SK-N-SH (cell line): ENCODE measurements around the gene RNF133.

Source experiments
- EP300 ChIP-seq, 2 experiments: IDR thresholded peaks; 2 replicates each; pipeline versions ENCODE4 v1.4.0 to v1.6.1; 2012; ENCODE audit warnings: borderline replicate concordance in 1 of 2, low read depth in 1 of 2, low read length in 1 of 2
- EZH2phosphoT487 ChIP-seq: fragments of 200-600 bp; sonication (generic); IDR thresholded peaks from 2 replicates; pipeline ENCODE4 v1.6.1; 2017; ENCODE audit warnings: low read depth, mixed run types, mild to moderate bottlenecking, antibody characterized with exemption, moderate library complexity, borderline replicate concordance
- JUND ChIP-seq: IDR thresholded peaks from 2 replicates; pipeline ENCODE4 v1.4.0; 2012
- MEF2A ChIP-seq: IDR thresholded peaks from 2 replicates; pipeline ENCODE4 v1.4.0; 2012; ENCODE audit warnings: low read depth, borderline replicate concordance
- MXI1 ChIP-seq: IDR thresholded peaks from 2 replicates; pipeline ENCODE4 v1.6.1; 2012; ENCODE audit warnings: mild to moderate bottlenecking, low read depth, low read length, improper control_type of control experiment
- RAD21 ChIP-seq: IDR thresholded peaks from 2 replicates; pipeline ENCODE4 v1.6.1; 2012; ENCODE audit warnings: mild to moderate bottlenecking, low read length
- RFX5 ChIP-seq: IDR thresholded peaks from 2 replicates; pipeline ENCODE4 v1.6.1; 2012; ENCODE audit warnings: mild to moderate bottlenecking, improper control_type of control experiment, low read length
- SIN3A ChIP-seq: IDR thresholded peaks from 2 replicates; pipeline ENCODE4 v1.6.1; 2012; ENCODE audit warnings: low read depth, mild to moderate bottlenecking, low read length, moderate library complexity, borderline replicate concordance
- TF ChIP-seq, protein P1 (sequence below): fragments of 200-600 bp; sonication (generic); IDR thresholded peaks from 2 replicates; pipeline ENCODE4 v1.6.1; 2017; ENCODE audit warnings: antibody characterized with exemption, mild to moderate bottlenecking, moderate library complexity
- TF ChIP-seq, protein P2 (sequence below): IDR thresholded peaks from 2 replicates; pipeline ENCODE4 v1.4.0; 2012; ENCODE audit warnings: low read depth, borderline replicate concordance
- TF ChIP-seq, protein P3 (sequence below): IDR thresholded peaks from 2 replicates; pipeline ENCODE4 v1.4.0; 2012; ENCODE audit warnings: low read depth

DNA sequence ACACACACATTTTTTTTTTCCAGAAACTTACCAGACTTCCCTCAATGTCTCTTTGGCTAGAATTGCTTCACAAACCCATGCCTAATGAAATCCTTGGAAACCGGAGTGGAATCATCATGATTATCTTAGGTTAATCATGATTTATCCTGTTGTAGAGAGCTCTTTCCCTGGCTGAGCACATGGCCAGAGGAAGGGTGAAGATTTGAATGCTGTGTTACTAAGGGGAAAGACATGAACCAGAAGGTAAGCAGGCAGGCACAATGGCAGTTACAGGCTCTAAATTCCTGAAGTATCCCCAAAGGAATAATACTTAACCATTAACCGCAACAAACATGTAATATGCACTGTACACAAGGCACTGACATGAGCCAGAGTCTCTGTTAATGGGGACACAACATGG is 7.9 kb upstream of the RNF133 start:
- TF ChIP-seq, protein P1, sequence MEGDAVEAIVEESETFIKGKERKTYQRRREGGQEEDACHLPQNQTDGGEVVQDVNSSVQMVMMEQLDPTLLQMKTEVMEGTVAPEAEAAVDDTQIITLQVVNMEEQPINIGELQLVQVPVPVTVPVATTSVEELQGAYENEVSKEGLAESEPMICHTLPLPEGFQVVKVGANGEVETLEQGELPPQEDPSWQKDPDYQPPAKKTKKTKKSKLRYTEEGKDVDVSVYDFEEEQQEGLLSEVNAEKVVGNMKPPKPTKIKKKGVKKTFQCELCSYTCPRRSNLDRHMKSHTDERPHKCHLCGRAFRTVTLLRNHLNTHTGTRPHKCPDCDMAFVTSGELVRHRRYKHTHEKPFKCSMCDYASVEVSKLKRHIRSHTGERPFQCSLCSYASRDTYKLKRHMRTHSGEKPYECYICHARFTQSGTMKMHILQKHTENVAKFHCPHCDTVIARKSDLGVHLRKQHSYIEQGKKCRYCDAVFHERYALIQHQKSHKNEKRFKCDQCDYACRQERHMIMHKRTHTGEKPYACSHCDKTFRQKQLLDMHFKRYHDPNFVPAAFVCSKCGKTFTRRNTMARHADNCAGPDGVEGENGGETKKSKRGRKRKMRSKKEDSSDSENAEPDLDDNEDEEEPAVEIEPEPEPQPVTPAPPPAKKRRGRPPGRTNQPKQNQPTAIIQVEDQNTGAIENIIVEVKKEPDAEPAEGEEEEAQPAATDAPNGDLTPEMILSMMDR, result no peak
- TF ChIP-seq MXI1, result no peak
- TF ChIP-seq SIN3A, result no peak
- TF ChIP-seq EP300 (IDR thresholded peaks at IDR 0.05; ENCODE audit: borderline replicate concordance in 1 of 2, low read depth in 1 of 2, low read length in 1 of 2), result no peak
- TF ChIP-seq JUND, result no peak
- TF ChIP-seq, protein P2, sequence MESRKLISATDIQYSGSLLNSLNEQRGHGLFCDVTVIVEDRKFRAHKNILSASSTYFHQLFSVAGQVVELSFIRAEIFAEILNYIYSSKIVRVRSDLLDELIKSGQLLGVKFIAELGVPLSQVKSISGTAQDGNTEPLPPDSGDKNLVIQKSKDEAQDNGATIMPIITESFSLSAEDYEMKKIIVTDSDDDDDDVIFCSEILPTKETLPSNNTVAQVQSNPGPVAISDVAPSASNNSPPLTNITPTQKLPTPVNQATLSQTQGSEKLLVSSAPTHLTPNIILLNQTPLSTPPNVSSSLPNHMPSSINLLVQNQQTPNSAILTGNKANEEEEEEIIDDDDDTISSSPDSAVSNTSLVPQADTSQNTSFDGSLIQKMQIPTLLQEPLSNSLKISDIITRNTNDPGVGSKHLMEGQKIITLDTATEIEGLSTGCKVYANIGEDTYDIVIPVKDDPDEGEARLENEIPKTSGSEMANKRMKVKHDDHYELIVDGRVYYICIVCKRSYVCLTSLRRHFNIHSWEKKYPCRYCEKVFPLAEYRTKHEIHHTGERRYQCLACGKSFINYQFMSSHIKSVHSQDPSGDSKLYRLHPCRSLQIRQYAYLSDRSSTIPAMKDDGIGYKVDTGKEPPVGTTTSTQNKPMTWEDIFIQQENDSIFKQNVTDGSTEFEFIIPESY, result no peak
- no peak for TF ChIP-seq RAD21
- TF ChIP-seq EZH2phosphoT487, result no peak
- TF ChIP-seq RFX5, result no peak
- TF ChIP-seq MEF2A, result no peak
- TF ChIP-seq, protein P3, sequence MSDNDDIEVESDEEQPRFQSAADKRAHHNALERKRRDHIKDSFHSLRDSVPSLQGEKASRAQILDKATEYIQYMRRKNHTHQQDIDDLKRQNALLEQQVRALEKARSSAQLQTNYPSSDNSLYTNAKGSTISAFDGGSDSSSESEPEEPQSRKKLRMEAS, result no peak
